ENCODE measurements around the gene HOXB6.

The HOXB6 gene

DNA sequence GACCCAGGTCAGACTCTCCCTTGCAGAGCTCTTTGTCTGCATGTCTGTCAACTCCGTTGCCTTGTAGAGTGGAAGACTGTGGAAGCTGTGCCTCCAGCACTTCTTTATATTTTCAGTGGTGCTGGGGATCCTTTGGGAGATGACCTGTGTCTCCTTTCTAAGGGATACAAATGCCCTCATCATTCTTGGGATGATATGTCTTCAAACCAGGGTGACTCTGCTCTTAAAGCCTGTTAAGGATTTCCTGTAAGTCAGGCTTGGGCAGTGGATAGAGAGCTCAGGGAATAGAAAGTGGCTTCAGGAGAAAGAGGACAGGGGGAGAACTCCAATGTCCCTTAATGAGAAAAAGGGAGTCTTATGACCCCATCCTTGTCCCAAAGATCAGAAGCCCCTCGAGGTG is 16.3 kb downstream of the HOXB6 start:
- H3K27ac ChIP-seq = no peak overlapping the region
- TF ChIP-seq ZFX (IDR thresholded peaks at IDR 0.05) = no peak
- TF ChIP-seq, protein P1, sequence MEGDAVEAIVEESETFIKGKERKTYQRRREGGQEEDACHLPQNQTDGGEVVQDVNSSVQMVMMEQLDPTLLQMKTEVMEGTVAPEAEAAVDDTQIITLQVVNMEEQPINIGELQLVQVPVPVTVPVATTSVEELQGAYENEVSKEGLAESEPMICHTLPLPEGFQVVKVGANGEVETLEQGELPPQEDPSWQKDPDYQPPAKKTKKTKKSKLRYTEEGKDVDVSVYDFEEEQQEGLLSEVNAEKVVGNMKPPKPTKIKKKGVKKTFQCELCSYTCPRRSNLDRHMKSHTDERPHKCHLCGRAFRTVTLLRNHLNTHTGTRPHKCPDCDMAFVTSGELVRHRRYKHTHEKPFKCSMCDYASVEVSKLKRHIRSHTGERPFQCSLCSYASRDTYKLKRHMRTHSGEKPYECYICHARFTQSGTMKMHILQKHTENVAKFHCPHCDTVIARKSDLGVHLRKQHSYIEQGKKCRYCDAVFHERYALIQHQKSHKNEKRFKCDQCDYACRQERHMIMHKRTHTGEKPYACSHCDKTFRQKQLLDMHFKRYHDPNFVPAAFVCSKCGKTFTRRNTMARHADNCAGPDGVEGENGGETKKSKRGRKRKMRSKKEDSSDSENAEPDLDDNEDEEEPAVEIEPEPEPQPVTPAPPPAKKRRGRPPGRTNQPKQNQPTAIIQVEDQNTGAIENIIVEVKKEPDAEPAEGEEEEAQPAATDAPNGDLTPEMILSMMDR (conservative IDR thresholded peaks at IDR 0.05) = no peak

DNA sequence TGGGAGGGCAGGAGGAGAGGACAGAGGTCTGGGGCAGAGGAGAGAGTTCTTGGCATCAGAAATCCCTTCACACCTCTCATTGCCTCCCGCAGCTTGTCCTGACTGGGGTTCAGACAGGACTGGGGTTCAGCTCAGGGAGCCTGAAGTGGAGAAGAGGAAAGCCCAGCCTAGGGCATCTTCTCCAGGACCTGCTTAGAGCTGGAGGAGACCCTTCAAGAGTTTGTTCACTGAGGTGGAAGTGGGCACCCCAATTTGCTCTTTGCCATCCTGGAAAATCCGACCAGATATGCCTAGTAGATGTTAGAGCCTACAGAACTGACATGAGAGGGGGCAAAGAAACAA is 16.7 kb downstream of the HOXB6 start:
- H3K27ac ChIP-seq = no peak overlapping the region
- TF ChIP-seq, protein P1 (conservative IDR thresholded peaks at IDR 0.05) = no peak
- no peak for TF ChIP-seq ZFX (IDR thresholded peaks at IDR 0.05)

DNA sequence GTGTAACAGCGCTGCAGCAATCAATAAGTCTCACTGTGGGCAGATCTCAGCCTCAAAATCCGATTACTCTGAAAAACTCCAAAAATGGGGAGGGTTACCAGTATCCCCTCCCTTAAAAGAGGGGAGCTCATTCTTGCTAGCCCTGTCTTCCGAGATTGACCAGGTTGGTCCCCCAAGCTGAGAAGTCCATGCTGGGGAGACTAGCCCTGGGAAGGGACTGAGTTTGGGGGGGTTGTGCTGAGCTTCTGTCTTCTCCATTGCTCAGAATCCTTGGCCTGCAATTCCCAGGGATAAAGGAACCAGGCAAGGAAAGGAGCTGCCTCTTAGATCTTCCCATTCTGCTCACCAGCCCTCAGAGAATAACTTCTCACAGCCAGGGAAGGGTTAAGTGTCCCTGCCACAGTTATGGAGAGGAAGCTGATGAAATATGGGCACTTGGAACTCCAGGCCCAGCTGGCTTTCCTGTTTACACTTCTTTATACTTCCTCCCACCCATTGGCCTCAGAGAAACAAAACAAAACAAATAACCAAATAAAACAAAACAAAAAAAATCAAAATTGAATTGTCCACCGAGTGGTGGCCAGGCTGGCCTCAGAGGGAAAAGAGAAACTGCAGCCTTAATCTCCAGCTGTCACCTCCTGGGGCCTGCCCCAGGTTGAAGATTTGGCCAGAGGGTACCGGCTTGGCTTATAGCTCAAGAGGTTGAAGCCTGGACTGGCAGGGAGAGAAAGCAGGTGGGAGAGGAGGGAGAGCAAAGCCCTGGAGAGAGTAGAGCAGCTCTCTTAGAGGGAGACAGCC is 17.3 kb downstream of the HOXB6 start:
- H3K27ac ChIP-seq = no peak overlapping the region
- TF ChIP-seq ZFX (IDR thresholded peaks at IDR 0.05) = no peak
- TF ChIP-seq, protein P1 (conservative IDR thresholded peaks at IDR 0.05) = no peak

DNA sequence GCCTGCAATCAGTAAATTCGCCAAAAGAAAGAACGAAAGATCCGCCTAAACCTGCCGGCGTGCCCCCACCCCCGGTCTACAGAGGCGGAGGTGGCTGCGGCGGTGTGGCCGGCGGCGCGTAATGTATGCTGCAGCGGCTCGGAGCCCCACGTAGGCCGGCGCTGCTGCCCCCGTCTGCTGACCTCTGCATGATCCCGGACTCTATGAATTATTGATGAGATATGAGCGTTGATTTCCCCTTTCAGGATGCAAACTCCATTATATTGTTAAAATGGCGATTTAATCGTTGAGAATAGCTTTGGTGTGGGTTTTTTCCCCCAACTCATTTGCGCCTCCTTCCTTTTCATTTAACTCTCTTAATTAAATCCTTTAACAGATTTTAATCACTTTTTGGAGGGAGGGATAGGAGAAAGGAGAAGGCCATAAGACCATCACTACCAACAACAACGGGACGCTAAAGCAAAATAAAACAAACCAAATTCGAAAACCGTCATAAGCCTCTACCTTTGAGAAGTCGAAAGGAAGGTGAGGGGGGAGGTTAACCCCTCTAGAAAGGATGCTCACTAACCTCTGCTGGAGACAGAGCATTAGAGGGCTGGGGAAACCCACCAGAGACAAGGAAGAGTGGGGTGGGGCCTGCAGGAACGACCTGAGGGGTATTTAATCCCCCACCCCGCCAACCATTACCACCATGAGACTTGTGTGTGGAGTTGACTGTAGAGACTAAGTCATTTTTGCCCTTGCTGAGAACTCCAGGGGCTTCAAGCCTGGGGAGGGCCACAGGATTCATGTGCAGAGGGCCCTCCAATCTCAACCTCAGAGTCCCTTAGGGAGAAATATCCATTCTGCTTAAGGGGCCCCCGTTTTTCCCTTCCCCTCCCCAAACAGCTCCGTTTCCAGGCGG is 18.2 kb downstream of the HOXB6 start:
- no peak overlapping the region for H3K27ac ChIP-seq
- TF ChIP-seq, protein P1 (conservative IDR thresholded peaks at IDR 0.05) = no peak
- no peak for TF ChIP-seq ZFX (IDR thresholded peaks at IDR 0.05)

DNA sequence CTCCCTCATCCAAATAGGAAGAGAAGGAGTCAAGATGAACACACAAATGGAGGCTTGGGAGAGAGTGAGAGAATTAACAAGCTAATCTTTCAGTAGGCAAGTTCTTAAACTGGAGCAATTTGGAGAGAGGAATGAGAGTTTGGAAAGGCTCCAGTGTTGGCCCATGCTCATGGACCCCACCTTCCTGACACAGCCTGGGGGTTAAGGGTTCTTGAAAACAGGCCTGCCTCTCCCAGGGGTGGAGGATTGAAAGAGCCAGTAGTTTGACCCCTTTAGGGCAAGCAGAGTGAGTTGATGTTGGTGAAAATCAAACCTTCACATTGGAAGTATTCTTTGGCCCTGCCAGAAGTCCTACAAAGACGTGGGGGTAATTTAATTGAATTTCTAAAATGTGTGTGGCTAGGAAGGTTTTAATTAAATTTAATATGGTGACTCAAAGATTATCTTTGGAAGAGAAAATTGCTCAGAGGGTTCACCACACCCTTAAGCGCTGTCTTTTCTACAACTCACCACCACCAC is 20.5 kb downstream of the HOXB6 start:
- no peak for TF ChIP-seq ZFX (IDR thresholded peaks at IDR 0.05)
- TF ChIP-seq, protein P1 (conservative IDR thresholded peaks at IDR 0.05) = no peak
- no peak overlapping the region for H3K27ac ChIP-seq

DNA sequence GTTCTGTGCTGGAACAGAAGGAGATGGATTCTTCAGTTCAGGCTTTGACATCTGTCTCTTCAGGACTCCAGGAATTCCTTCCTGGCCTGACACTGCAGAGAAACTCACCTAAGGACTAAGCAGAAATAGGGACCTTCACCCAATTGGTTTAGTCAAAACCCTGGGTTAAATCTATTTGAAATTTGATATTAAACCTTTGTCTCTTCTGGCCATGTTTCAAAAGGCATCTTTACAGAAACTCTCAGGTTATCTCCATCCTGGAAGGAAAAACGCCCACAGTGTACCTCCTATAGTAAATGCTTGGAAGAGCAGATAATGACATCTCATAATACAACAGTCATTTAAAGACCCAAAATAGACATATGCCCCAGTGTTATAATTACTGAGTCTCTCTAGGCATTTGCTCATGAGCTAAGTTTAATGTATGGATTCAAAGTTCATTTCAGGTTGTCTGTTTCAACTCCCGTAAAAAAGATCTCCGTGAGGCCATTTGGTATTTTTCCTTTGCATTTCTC is 21.0 kb downstream of the HOXB6 start:
- TF ChIP-seq, protein P1 (conservative IDR thresholded peaks at IDR 0.05) = no peak
- TF ChIP-seq ZFX (IDR thresholded peaks at IDR 0.05) = no peak
- H3K27ac ChIP-seq = no peak overlapping the region

DNA sequence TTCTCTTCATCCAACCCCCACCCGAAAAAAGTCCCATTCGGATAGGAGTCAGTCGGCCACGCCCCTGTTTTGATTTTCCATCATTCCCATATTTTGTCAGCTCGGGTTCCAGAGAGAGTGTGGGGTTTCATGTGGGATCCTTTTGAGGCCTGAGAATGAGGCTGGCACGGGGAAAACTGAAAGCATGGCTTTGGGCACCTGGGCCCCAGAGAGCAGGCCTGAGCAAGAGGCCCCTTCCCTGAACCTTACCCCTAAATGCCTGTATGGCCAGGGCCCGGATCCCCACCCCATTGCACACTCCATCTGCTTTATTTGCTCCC is 22.1 kb downstream of the HOXB6 start:
- no peak for TF ChIP-seq ZFX (IDR thresholded peaks at IDR 0.05)
- TF ChIP-seq, protein P1 (conservative IDR thresholded peaks at IDR 0.05) = no peak
- H3K27ac ChIP-seq = no peak overlapping the region

Data from C4-2B (cell line).